Fibroblast of villous mesenchyme (primary cell): ENCODE data around the gene L1CAM. TPM values are rescaled to one million over a fixed set of nuclear protein-coding genes. Genes with fewer than 3 reads are reported as not detected.
A peak's percentile ranks its signal among the peaks of the same experiment; 100 is the strongest.

Source experiments
- DNase-seq: peaks from one replicate; pipeline ENCODE4 v3.0.0-alpha.2; 2010; ENCODE audit warnings: low read depth
- H3K4me3 ChIP-seq: 2 replicates; pipeline ENCODE4 v1.5.1; 2011; ENCODE audit warnings: low read depth, mild to moderate bottlenecking, low read length
- total RNA-seq: library from RNA; depleted of rRNA; stranded (reverse); fragments of >200 nt; gene quantifications from 2 replicates; pipeline ENCODE4 v1.2.3, GENCODE V29; 2012
- TF ChIP-seq, protein P1 (sequence below): IDR thresholded peaks from 2 replicates; pipeline ENCODE4 v1.5.1; 2012; ENCODE audit warnings: low read depth, mild to moderate bottlenecking, low read length; ENCODE audit not compliant: insufficient read depth

L1CAM gene
- total RNA-seq, 1 donor = 54.4 TPM

DNA sequence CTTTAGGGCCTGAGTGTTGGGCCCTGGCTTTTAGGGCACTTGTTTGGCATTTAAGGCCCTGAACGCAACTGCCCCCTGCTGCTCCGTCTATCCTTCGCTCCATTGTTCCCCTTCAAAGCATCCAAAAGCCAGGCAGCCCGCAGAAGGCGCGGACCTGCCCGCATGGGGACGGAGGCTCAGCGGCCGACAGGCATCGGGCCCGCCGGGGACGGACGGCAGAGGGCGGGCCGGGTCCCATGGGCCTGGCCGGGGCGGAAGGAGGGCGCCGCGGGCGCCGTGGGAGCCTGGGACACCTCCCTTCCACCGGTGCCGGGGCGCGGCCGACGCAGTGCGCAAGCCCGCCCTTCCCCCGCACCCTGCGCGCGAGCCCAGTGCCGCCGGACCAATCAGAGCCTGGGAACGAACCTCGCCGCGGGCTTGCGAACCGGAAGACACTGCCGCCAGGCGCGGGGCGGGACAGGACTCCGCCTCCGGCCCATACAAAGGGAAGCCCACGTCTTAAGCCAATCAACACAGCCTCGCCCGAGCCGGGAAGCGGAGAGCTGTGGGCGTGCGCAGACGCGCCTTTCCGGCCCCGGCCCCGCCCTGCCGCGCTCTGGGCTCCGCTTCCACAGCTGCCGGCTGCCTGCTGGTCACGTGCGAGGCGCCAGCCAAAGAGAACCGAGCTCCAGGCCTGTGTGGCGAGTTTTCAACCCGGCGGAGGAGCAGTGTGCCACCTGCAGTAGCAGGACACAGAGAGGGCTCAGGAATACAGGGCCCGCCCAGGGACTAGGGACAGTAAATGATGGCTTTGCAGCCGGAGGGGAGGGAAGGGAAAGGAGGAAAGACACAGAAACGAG, 42.2 kb upstream of the L1CAM start:
- TF ChIP-seq, protein P1, sequence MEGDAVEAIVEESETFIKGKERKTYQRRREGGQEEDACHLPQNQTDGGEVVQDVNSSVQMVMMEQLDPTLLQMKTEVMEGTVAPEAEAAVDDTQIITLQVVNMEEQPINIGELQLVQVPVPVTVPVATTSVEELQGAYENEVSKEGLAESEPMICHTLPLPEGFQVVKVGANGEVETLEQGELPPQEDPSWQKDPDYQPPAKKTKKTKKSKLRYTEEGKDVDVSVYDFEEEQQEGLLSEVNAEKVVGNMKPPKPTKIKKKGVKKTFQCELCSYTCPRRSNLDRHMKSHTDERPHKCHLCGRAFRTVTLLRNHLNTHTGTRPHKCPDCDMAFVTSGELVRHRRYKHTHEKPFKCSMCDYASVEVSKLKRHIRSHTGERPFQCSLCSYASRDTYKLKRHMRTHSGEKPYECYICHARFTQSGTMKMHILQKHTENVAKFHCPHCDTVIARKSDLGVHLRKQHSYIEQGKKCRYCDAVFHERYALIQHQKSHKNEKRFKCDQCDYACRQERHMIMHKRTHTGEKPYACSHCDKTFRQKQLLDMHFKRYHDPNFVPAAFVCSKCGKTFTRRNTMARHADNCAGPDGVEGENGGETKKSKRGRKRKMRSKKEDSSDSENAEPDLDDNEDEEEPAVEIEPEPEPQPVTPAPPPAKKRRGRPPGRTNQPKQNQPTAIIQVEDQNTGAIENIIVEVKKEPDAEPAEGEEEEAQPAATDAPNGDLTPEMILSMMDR = no peak
- peak; percentile 98 for DNase-seq
- peak overlapping the region; percentile 66 for H3K4me3 ChIP-seq

DNA sequence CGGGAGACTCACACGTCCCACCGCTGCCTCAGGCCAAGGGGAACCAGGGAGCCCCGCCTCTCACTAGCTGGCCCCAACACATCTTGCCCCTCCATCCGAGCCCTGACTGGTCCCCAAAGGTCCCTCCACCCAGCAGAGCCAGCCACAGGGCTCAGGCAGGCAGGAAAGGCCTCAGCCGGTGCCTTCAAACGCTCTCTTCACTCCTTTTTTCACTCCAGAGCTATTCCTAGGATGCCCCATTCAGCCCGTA, 41.6 kb upstream of the L1CAM start:
- H3K4me3 ChIP-seq = peak overlapping the region; percentile 66
- no peak for DNase-seq
- TF ChIP-seq, protein P1 = no peak

DNA sequence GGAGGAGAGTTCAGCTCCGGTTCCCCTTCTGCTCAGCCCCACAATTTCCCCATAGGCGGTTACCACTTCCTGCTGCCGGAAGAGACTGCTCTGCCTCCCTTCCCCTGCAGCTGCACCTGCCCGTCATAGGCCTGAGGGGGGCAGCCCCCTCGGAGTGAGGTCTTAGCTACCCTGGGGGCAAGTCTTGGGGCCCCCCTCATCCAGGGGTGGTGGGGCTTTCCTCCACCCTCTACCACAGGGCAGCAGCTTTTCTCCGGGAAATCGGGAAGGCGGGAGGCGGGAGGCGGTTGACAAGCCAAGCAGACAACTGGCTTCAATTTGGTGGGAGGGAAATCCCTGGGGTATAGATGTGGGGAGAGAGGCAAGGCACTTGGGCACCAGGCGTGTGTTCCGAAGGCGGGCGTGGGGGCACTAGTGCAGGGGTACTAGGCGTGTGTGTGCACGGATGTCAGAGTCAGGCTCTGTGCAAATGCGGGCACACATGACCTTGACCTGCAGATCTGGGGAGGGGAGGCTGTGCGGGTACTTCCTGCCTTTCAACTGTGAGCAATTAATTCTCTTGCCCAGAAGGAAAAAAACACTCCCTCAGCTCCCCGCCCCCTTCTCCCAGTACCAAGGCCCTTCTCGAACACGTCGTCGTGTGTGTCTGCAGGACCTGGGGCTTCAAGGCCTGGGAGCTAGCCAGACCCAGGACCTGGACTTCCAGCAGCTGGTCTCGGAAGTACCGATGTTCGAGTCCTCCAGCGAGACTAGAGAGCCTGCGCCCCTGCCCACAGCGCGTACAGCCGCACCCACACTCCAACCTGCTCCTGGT, 41.1 kb upstream of the L1CAM start:
- TF ChIP-seq, protein P1 = no peak
- DNase-seq = peak; percentile 38
- H3K4me3 ChIP-seq = peak overlapping the region; percentile 66

DNA sequence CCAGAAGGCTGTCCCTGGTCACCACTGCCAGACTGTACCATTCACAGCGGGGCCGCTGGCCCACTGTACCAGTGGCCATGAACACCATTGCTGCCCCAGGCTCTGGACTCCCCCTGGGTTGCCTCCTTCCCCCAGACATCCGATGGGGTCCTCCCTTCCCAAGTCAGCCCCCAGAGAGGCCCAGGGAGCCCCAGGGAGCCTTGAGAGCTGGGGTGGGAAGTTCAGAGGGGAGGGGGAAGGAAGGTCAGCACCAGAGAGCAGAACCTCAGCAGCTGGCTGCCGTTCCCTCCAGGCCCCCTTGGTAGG, 40.5 kb upstream of the L1CAM start:
- DNase-seq = no peak
- H3K4me3 ChIP-seq = no peak overlapping the region
- TF ChIP-seq, protein P1 = no peak

DNA sequence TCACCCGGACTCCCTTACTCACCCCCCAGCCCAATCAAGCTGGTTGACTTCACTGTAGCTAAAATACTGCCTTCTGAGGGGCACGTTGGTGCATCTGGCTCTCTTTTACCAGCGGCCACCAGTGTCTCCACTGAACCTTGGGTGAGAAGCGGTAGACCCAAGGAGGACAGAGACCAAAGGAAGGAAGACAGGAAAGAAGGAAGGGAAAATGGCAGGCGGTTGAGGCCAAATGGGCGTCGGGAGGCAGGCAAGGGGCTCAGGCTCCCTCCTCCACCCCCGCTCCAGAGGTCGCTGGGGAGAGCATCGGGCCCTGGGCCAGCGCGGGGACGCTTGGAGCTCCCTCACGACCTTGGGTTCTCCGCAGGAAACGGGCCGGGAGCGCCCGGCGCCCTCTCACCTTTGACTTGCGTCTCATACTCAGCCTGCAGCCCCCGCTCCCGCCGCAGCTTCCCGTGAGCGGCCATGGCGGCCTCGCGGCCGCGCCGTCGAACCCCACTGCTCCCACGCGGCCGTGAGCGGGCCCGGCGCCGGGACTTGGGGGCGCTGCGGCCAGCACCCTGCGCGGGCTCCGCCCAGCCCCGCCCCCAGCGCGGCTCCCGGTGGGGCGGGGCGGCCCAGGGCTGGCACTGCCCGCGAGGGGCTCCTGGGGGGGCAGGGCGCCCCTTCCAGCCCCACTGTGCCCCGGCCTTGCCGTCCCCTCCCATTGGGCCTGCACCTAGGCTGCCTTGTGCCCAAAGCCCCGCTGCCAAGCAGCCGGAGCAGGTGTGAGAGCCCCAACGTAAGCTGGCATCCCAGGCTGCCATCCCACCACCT, 40.0 kb upstream of the L1CAM start, which contains the start of gene ARHGAP4:
Gene ARHGAP4 (minus strand): TSS at position 526 of the 813 bp plus-strand sequence. CDS start 62 bp downstream, at position 464.
- no peak for DNase-seq
- H3K4me3 ChIP-seq = peak within 1 kb of the TSS; percentile 66
- TF ChIP-seq, protein P1 = no peak

DNA sequence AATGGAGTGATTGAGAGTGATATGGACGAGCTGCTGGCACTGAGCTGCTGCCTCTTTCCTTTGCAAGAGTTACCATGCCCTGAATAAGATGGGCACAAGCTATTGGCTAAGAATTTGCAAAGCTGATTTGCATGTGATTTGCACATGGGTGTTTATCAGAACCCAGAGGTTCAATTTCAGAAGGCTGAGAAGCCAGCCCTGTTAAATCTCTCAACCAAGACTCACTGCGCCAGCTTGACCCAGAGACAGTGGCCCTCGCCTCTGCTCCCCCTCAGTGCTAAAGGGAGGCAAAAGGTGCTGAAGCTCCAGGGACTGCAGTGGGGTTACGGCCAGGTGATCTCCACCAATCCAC, 39.4 kb upstream of the L1CAM start:
- DNase-seq = no peak
- TF ChIP-seq, protein P1 = no peak
- H3K4me3 ChIP-seq = no peak overlapping the region
